SU-DHL-6 (cell line): ENCODE results near the gene WAPL.

Experiments used
- EZH2phosphoT487 ChIP-seq: fragments of 200-600 bp; sonication (generic), shearing (Covaris generic); conservative IDR thresholded peaks from 2 replicates; pipeline ENCODE4 v1.6.1; 2018; ENCODE audit warnings: mild to moderate bottlenecking, antibody characterized with exemption, low read length, moderate library complexity, mixed read lengths
- TF ChIP-seq, protein P1 (sequence below): fragments of 200-600 bp; sonication (generic); IDR thresholded peaks from one replicate; pipeline ENCODE4 v1.5.1; 2017; ENCODE audit warnings: antibody characterized with exemption, mild to moderate bottlenecking, low read length, moderate library complexity; ENCODE audit not compliant: insufficient read depth, poor library complexity, severe bottlenecking

DNA sequence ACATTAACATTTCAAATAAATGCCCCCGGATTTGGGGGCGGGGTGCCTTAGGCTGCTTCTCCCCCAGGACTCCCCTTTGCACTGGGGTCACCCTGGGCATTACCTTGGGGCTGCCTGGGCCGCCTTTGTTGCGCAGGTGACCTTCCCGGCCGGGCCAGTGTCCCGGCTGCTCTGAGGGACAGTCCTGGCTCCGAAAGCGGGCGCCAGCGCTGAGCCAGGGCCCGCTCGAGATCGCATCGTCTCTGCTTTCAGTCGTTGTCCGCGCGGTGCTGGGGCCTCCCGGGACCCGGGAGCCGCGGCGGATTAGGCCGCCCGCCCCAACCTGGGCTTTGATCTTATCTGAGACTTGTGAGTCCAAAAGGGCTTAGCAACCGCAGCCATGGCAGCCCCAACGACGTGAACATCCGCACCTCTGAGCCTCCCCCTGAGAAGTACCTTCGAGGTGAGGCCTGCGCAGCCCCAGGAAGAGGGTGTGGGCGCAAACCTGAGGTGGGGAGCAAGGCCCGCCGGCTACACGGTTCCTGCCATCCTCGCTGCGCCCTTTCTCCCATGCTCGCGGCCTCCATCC is 14.8 kb upstream of the WAPL start:
- TF ChIP-seq, protein P1, sequence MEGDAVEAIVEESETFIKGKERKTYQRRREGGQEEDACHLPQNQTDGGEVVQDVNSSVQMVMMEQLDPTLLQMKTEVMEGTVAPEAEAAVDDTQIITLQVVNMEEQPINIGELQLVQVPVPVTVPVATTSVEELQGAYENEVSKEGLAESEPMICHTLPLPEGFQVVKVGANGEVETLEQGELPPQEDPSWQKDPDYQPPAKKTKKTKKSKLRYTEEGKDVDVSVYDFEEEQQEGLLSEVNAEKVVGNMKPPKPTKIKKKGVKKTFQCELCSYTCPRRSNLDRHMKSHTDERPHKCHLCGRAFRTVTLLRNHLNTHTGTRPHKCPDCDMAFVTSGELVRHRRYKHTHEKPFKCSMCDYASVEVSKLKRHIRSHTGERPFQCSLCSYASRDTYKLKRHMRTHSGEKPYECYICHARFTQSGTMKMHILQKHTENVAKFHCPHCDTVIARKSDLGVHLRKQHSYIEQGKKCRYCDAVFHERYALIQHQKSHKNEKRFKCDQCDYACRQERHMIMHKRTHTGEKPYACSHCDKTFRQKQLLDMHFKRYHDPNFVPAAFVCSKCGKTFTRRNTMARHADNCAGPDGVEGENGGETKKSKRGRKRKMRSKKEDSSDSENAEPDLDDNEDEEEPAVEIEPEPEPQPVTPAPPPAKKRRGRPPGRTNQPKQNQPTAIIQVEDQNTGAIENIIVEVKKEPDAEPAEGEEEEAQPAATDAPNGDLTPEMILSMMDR = no peak
- no peak for TF ChIP-seq EZH2phosphoT487
